Stomach (tissue), 4 donors: Measurements from ENCODE around the gene RAB8A.

Experiments used
- CTCF ChIP-seq, 7 experiments: fragments of 450-650 bp in 4 of 7; fragments of 200-600 bp in 3 of 7; sonication (generic) in 3 of 7; IDR thresholded peaks; one replicate each; pipeline ENCODE4 v1.5.1; 2016 to 2019; ENCODE audit warnings: antibody characterized with exemption in 7 of 7, control low read depth in 2 of 7, mild to moderate bottlenecking in 1 of 7
- EP300 ChIP-seq: sonication (generic); formaldehyde crosslinking; IDR thresholded peaks from one replicate; pipeline ENCODE4 v1.6.1; 2017; ENCODE audit warnings: antibody characterized with exemption
- POLR2A ChIP-seq, 4 donors: fragments of 450-650 bp; IDR thresholded peaks; one replicate each; pipeline ENCODE4 v1.6.1; 2016; ENCODE audit warnings: antibody characterized with exemption in 4 of 4, control low read depth in 2 of 4, mild to moderate bottlenecking in 1 of 4, moderate library complexity in 1 of 4
- POLR2AphosphoS5 ChIP-seq, 3 donors: sonication (generic); formaldehyde crosslinking; IDR thresholded peaks; one replicate each; pipeline ENCODE4 v1.6.1; 2016; ENCODE audit warnings: antibody characterized with exemption in 3 of 3

- TF ChIP-seq POLR2A (IDR thresholded peaks at IDR 0.05) (no peak), CTCF (IDR thresholded peaks at IDR 0.05) (no peak), EP300 (no peak), POLR2AphosphoS5 (IDR thresholded peaks at IDR 0.05) (no peak)
Measured at GRCh38 chr19:16155128-16155527, 43.4 kb downstream of the RAB8A start.
